Right lobe of liver (tissue), 4 donors: ENCODE data around the gene SLC6A3.

Source experiments
- POLR2A ChIP-seq: fragments of 450-650 bp; IDR thresholded peaks from one replicate; pipeline ENCODE4 v1.6.1; 2017; ENCODE audit warnings: antibody characterized with exemption, mild to moderate bottlenecking
- TF ChIP-seq, protein P1 (sequence below), 4 donors: fragments of 200-600 bp in 3 of 4; fragments of 450-650 bp in 1 of 4; IDR thresholded peaks; one replicate each; pipeline versions ENCODE4 v1.5.1 to v1.8.0; 2016 to 2022; ENCODE audit warnings: antibody characterized with exemption in 4 of 4, mild to moderate bottlenecking in 2 of 4
- donor health status: DM: no; HTN: no; CAD: no.
- donor health status: DM: no; HTN: no; CAD: no.
- donor health status: DM: no; HTN: yes; CAD: no.

DNA sequence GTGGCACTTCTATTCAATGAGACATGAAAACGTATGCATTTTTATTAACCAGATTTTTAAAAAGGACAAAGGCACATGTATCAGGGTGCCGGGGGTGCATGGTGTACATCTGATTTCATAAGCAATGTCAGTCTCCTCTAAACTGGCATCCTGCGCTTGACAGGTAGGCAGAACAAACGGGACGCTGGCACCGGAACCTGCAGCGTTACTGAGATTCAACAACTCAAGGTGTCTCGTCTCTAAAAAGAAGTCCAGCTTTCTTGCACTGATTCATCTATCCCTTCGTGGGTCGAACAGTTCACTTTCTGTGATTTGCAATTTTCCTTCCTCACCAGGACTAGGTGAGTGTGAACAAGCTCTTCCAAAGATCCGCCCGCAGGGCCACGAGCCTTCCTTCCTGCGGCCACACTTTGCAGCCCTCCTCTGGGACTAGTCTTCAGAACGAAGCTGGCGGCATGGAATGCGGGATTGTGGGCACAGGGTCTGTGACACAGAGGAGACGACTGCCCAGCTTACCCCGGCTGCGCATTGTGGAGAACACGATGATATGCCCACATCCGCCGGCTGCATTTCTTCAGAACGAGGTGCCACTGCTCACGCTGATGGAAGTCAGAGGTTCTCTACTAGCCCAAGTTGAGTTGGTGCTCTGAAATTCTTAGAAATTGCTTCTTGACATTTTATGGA, 7.2 kb downstream of the SLC6A3 start:
- TF ChIP-seq POLR2A: no peak
- TF ChIP-seq, protein P1, sequence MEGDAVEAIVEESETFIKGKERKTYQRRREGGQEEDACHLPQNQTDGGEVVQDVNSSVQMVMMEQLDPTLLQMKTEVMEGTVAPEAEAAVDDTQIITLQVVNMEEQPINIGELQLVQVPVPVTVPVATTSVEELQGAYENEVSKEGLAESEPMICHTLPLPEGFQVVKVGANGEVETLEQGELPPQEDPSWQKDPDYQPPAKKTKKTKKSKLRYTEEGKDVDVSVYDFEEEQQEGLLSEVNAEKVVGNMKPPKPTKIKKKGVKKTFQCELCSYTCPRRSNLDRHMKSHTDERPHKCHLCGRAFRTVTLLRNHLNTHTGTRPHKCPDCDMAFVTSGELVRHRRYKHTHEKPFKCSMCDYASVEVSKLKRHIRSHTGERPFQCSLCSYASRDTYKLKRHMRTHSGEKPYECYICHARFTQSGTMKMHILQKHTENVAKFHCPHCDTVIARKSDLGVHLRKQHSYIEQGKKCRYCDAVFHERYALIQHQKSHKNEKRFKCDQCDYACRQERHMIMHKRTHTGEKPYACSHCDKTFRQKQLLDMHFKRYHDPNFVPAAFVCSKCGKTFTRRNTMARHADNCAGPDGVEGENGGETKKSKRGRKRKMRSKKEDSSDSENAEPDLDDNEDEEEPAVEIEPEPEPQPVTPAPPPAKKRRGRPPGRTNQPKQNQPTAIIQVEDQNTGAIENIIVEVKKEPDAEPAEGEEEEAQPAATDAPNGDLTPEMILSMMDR (IDR thresholded peaks at IDR 0.05): no peak
